Brain pericyte (primary cell): ENCODE data around the gene PAX4.

Experiments used
- DNase-seq: peaks from one replicate; pipeline ENCODE4 v3.0.0-alpha.2; 2012; ENCODE audit warnings: low read depth, low spot score

PAX4 gene

DNA sequence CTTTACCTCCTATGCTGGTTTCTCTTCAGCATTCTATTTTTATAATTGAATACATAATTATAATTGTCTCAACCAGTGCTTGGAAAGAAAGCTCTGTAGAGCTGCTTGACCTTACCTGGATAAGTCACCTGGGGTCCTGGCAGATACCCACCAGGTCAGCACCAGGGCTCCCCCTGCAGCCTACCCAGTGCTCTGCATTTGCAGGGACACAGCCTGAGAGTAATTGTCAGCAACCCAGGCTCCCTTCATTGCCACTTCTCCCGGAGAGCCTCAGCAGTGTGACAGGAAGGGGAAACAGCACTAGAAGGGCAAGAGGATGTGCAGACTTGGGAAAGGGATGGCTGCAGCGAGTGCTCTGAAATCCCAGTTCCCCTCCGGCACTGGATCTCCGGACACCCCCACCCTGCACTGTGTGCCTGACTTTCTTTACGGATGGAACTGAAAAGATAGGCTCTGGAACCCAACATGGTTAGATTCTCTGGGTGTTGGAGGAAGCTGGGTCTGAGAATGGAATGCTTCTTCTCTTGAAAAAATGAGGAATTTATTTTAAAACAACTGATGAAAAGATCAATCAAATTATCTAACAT is 11.4 kb upstream of the PAX4 start:
- DNase-seq: no peak

DNA sequence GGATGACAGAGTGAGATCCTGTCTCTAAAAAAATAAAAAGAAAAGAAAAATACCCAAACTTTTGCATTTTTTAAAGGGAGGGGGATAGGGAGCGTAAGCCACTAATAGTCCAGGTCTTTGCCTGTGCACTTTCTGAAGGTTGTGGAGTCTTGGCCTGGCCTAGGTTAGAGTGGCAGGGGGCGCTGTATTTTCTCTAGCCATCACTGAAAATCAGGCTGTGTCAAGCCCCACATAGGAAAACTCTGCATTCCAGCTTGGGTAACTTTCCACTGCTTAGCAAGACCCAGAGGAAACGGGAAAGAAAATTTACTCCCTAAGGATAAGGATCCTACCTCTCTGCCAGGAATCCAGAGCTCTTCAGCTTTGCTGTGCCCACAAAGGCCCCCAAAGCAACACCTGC is 10.5 kb upstream of the PAX4 start:
- DNase-seq: no peak

DNA sequence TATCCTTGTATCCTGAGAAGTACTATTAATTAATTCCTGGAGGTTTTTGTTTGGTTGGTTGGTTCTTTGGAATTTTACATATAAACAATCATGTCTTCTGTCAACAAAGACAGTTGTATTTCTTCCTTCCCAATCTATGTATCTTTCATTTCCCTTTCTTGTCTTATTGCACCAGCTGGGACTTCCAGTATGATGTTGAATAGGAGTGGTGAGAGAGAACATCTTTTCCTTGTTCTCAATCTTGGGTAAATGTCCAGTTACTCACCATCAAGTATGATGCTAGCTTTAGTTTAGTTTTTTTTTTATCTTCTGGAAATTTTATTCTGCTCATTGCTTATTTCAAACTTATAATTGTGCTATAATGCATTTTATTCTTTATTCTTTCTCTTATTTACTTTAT is 7.4 kb upstream of the PAX4 start:
- DNase-seq: no peak

DNA sequence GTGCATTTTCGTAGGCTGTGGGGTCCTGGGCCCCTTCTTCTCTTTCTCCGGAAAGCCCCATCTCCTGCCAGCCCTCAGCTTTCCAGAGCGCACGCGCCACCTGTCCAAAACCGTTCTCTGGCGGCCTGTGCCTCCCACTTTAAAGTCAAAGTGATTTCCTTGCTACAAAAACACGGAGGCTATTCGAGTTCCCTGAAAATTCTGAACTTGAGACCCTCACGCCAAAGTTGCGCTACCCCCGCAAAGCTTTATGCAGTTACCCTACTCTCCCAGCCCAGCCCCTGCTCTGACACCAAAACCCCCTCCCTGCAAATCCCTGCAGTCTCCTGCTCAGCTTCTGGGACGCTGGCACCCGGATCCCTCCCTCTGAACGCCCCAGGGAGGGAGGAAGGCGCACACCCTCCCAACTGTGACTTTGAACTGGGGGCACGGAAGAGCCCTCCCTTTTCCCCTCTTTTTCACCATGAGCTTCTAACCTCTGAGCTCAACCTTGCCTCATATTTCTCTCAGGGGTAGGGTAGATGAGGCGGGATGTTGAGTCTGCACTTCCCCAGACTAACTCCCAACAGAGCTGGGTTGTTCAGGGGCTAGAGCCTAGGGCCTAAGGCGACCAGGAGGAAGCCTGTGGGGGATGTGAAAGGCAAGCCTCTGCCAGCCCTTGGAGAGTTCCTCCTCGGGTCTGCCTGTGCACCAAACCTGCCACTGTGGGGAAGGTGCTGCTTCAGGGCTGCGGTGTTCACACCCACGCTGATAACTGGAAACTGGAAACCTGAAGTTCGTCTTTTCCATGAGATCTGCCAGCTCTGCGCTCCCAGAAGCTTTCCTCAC is 2.7 kb upstream of the PAX4 start:
- DNase-seq: no peak

DNA sequence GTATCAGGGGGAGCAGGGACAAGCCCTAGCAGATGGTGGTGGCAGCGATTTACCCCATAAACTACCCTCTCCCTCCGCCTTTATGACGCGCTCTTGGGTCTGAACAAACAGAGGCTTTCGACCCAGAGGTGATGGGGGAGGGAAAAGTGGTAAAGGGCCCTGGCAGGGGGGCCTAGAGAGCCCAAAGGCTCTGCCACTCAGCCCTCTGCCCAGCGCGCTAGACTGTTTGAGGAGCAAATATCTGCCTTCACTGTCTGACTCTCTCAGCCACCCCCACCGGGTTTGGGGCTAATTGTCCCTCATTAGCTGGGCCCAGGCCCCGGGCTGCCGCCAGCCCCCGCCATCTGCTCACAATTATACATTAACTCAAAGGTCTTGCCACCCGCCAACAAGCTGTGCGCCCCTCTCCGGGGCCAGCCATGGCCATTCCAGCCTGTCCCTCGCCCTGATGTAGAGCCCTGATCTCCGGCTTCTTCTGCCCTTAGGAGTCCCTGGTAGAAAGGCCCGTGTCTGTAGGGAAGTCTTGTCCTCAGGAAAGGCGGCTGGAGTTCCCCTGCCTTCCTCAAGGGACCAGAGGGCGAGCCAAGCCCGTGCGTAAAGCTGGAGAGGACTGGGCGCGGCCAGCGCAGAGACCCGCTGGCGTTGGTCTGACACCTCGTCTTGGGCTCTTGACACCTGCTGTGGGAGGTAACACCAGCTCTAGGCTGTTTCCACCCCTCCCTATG is 1.9 kb upstream of the PAX4 start:
- DNase-seq: no peak

DNA sequence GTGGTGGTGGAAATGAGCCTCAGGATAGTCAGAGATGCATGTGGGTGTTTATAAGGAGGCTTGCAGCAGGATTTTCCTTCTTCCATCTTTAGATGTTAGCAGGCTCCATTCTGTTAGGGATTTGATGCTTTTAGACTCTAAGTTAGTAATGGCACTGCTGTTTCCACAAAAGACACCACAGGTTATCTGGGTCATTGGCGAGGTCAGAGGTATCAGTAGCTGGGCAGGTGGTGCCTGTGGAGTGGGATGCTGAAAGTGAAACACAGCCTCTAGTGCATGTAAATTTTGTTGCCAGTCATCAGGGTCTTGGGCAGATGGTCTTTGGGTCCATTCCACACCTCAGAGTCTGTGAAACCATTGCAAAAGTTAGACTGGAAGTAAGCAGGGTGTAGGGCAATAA is 833 bp upstream of the PAX4 start:
- DNase-seq: no peak

DNA sequence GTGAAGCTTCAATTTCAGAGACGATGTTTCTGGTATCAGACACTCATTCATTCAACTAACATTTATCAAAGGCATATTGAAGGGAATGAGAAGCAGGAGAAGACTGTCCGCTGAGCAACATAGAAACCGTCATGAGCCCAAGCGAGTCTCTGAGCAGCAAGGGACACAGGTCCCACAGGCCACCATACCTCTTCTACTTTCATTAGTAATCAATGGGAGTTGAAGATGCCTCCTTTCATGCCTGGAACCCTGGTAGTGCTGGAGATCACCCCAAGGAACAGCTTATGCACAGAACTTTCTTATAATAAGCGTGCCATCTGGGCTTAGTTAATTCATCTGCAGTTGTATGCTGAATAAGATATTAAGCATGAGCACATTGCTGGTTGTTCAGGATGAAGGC is 1.2 kb downstream of the PAX4 start:
- no peak for DNase-seq

DNA sequence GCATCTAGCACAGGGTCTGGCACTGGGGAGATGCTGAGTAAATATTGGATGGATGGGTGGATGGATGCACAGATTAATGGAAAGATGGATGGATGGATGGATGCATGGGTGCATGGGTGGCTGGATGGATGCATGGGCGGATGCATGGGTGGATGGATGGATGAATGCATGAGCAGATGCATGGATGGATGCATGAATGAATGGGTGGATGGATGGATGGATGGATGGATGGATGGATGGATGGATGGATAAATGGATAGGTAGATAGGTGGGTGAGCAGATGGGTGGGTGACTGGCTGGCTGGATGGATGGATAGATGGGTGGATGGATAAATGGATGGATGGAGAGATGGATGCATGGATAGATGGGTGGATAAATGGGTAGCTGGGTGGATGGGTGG is 5.7 kb downstream of the PAX4 start:
- DNase-seq: no peak

DNA sequence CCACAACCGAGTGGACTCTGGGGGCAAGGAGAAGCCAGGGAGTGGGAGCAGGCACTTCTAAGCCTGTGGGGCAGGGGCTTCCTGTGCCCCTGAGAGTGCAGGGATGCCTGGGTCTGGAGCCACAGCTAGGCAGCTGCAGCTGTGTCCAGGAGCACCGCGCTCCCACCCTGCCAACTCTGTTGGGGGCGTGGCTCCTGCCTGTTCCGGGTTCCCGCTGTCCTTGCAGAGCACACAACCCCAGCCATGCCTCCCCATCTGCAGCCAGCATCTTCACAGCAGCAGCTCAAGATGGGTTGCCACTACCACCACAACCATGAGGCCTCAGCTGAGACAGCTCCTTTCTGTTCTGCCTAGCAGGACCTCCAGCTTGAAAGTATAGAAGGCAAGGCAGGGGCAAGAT is 8.6 kb downstream of the PAX4 start:
- DNase-seq: no peak

DNA sequence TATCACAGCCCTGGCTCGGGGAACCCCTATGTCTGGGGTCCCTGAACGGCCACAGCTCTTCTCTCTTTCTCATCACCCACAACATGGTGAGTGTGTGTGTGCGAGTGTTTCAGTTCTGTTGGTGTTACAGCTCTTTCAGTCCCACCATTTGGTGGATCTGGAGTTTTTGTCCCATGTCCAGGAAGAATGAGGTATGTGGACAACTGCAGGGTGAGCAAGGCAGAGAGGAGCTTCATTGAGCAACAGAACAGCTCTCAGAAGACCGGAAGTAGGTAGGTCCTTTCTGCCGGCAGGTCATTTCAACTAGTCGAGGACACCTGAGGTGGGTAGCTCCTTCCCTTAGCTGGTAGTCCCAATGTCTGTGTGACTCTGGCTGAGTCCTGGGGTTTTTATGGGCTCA is 9.5 kb downstream of the PAX4 start:
- no peak for DNase-seq

DNA sequence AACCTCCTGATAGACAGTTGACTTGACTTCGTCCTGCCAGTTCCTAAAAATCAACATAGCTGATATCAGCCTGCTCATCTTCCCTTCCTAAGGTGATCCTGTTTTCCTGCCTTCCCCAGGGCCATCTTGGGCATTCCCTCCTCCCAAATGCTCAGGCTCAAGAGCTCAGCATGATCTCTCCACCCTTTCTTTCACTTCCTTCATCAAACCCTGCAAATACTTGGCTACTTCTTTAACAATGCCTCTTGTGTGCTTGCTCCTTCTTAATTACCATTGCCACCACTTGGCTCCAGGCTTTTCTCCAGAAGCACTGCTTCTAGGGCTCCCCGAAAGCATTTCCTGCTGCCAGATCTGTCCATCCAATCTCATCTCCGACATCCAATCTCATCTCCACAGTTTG is 17.1 kb downstream of the PAX4 start:
- no peak for DNase-seq

DNA sequence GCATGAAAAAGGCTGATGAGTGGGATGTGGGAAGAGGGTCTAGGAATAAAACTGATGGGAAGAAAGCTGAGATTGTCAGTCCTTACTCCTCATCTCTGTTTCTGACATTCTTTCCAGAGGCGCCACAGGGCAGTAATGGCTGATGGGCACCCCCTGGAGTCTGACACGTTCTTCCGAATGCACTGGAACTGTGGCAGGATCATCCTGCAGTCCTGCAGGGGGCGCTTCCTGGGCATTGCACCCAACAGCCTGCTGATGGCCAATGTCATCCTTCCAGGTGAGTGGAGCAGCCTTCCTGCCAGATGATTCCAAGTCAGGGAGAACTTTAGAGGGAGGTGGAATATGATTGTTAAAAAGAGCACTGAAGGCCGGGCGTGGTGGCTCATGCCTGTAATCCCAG is 19.6 kb downstream of the PAX4 start:
- DNase-seq: no peak

DNA sequence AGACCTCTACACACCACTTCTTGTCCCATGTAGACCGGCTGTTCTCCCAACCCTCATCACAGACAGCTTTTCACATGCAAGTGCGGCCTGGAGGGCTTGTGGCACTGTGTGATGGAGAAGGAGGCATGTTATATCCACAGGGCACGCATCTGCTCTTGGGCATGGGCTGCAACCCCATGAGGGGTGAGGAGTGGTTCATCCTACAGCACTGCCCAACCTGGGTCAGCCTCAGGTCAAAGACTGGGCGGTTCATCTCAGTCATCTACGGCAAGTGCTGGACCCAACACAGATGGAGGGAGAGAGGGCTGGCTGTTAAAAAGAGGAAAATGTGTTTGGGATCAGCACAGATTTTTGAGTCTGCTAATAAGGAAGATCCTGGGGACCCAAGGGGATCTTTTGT is 22.2 kb downstream of the PAX4 start:
- no peak for DNase-seq

DNA sequence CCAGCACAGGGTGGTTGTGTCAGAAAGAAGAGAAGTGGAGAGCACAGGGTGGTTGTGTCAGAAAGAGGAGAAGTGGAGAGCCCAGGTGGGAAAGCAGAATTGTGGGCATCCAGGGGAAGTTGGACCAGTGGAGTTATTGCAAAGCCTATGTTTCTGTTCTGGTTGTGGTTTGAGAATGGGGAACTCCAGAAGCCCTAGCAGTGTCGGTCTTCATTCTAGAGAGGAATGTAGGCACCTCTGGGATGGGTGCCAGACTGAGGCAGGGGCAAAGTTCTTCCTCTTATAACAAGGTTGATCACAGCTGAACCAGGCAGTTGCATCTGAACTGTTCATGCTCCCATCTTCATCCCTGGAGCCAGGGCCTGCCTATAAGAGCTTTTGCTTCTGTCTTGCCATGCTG is 23.5 kb downstream of the PAX4 start:
- DNase-seq: no peak

DNA sequence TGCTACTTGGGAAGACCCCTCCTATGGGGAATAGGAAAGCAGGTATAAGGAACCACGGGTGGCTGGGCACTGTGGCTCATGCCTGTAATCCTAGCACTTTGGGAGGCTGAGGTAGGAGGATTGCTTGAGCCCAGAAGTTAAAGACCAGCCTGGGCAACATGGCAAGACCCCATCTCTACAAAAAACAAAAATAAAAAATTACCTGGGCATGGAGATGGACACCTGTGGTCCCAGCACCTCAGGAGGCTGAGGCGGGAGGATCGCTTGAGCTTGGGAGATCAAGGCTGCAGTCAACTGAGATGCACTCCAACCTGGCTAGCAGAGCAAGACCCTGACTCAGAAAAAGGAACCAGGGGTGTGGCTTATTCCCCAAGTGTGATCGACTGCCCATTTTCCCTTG is 25.4 kb downstream of the PAX4 start:
- DNase-seq: no peak

DNA sequence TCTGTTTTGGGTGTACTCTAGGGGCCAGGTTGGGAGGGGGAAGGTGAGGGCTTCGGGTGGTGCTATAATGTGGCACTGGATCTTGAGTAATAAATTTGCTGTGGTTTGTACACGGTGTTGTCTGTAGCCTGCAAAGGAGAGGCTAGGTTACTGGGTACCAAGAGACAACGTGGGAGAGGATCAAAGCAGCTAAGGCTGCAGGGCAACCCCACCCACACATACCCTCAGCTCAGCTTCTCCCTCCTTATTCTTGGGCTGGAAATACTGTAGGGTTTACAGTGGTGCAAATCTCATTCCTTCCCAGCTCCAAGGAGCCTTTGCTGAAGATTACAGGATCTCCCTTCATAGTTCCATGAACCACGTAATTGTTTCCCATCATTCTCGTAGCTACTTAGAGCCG is 26.4 kb downstream of the PAX4 start:
- no peak for DNase-seq

DNA sequence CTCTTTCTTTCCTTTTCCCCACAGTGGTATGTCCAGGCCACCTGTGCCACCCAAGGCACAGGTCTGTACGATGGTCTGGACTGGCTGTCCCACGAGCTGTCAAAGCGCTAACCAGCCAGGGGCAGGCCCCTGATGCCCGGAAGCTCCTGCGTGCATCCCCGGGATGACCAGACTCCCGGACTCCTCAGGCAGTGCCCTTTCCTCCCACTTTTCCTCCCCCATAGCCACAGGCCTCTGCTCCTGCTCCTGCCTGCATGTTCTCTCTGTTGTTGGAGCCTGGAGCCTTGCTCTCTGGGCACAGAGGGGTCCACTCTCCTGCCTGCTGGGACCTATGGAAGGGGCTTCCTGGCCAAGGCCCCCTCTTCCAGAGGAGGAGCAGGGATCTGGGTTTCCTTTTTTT is 26.8 kb downstream of the PAX4 start:
- no peak for DNase-seq

DNA sequence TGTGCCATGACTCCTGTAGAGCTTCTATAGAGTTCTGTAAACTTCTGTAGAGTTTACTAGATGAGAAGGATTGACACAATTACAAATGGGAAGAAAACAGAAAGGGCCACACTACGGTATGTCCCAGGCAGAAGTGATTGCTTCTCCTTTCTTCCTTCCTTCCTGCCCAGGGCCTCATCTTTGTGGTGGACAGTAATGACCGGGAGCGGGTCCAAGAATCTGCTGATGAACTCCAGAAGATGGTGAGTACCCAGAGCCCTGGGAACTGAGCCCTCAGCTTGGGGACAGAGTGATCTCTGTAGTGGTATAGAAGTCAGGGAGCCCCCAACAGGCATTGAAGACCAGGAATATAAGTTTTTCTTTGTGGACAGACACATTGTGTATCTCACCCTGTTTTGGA is 28.0 kb downstream of the PAX4 start:
- no peak for DNase-seq

DNA sequence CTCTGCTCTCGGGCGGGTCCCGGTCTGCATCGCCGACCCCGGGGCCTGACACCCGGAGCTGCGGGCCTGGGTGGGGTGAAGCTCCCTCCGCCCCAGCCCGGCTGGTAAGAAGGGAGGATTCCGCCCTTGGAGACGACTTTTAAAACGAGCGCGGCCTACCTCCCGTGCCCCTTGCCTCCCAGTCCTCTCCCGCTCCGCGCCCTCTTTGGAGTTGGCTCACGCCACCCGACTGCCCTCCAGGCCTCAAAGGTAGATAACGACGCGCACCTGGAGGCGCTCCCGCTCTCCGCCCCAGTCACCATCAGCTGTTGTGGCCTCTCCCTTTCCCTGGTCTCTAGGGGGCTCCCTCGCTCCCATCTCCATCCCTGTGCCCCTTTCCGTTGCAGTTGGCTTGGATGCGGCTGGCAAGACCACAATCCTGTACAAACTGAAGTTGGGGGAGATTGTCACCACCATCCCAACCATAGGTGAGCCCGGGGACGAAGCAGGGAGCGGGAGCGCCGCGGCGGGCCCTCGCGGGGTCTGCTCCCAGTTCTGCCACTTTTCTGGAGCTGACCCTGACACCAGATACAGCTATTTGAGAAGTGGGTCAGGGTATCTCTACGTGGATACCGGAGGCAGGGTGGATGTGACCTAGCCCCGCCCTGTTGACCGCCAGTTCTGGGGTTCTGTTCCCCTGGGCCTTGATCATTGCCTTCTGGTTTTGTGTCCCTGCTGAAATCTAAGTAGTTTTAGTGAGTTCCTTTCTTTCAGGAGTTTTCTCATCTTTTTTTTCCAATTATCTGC is 29.1 kb downstream of the PAX4 start:
- no peak for DNase-seq

DNA sequence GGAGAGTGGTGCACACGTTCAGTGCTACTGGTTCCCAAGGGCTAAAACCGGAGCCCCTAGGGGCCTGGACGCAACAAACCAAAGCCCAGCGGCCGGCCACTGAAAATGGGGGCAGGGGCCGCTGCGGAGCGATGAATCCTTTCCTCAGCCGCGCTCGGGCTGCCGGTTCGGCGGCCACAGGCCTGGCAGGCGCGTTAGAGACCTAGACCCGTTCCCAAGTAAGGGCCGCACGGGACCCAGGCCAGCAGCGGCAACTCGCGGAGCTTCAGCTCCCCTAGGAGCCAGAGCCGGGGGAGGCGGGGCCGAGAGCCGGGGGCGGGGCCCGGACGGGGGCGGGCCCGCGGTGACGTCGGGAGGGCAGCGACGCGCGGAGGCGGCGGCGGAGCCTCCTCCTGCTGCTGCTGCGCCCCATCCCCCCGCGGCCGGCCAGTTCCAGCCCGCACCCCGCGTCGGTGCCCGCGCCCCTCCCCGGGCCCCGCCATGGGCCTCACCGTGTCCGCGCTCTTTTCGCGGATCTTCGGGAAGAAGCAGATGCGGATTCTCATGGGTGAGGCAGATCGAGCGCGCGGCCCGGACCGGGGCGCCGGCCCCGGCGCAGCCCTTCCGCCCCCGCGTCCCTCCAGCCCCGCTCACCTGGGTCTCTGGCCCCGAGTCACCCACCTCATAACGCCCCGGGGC is 29.8 kb downstream of the PAX4 start, which contains the start of gene ARF5:
Gene ARF5 (plus strand): TSS at position 393 of the 678 bp plus-strand sequence. CDS start 88 bp downstream, at position 481.
- DNase-seq: no peak

DNA sequence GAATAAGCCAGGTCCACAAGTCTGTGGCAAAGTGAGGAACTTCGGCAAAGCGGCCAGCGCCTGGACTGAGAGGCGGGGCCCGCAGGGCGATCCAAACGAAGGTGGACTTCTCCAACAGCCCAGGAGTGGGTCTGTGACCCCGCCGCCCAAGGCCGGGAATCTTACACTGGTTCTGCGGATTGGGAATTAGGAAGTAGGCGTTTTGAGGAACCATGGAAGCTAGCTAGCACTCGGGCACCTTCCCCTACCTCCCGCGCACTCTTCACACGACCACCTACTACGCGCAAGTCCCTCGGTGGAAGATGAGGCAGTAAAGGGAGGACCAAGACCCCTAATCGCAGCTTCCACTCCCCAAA is 30.3 kb downstream of the PAX4 start:
- DNase-seq: no peak

DNA sequence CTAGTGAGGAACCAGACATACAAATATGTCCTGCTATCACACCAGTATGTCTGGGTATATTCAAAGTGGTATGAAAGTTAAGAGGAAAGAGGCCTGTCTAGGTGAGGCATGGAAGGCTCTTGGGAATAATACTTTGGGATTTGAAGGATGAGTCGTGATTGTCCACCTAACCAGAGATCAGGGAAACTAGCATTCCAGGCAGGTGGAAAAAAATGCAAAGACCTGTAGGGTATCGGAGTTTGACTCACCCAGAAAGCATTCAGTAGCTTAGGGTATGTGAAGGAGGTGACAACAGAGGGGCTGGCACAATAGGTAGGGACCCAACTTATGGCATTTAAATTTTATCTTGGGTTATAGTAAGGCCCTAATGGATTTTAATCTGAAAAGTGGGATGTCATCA is 31.6 kb downstream of the PAX4 start:
- no peak for DNase-seq
